Measurements from ENCODE around the gene THAP4.

THAP4 gene

GRCh38 chr2:241654551-241654950 is 17.6 kb upstream of the THAP4 start:
- Mint-ChIP-seq H3K27ac (no peak overlapping the region), H3K4me3 (no peak overlapping the region), H3K36me3 (ENCODE audit: low read depth) (peaks cover 24% of the 10 kb centered on the region), H3K9me3 (no peaks in the 10 kb centered on the region), H3K4me1 (ENCODE audit: low read depth) (no peaks in the 10 kb centered on the region), H3K27me3 (ENCODE audit: low read depth) (no peaks in the 10 kb centered on the region)

GRCh38 chr2:241653210-241653750 is 16.3 kb upstream of the THAP4 start:
- Mint-ChIP-seq H3K4me3 (no peak overlapping the region), H3K27me3 (ENCODE audit: low read depth) (no peaks in the 10 kb centered on the region), H3K4me1 (ENCODE audit: low read depth) (peaks cover 2% of the 10 kb centered on the region), H3K36me3 (ENCODE audit: low read depth) (peaks cover 21% of the 10 kb centered on the region), H3K9me3 (no peaks in the 10 kb centered on the region), H3K27ac (no peak overlapping the region)

- peaks cover 20% of the 10 kb centered on the region for H3K36me3 Mint-ChIP-seq (ENCODE audit: low read depth)
- H3K4me3 Mint-ChIP-seq = no peak overlapping the region
- no peaks in the 10 kb centered on the region for H3K27me3 Mint-ChIP-seq (ENCODE audit: low read depth)
- no peaks in the 10 kb centered on the region for H3K9me3 Mint-ChIP-seq
- no peak overlapping the region for H3K27ac Mint-ChIP-seq
- H3K4me1 Mint-ChIP-seq (ENCODE audit: low read depth) = peaks cover 2% of the 10 kb centered on the region
Measured at GRCh38 chr2:241652722-241653121, 15.8 kb upstream of the THAP4 start.

- Mint-ChIP-seq H3K9me3 (no peaks in the 10 kb centered on the region), H3K4me3 (no peak overlapping the region), H3K36me3 (ENCODE audit: low read depth) (peaks cover 17% of the 10 kb centered on the region), H3K27me3 (ENCODE audit: low read depth) (no peaks in the 10 kb centered on the region), H3K27ac (no peak overlapping the region), H3K4me1 (ENCODE audit: low read depth) (peaks cover 2% of the 10 kb centered on the region)
Measured at GRCh38 chr2:241652142-241652541, 15.2 kb upstream of the THAP4 start.

GRCh38 chr2:241649927-241650326 is 13.0 kb upstream of the THAP4 start:
- H3K36me3 Mint-ChIP-seq (ENCODE audit: low read depth) = peaks cover 7% of the 10 kb centered on the region
- H3K4me1 Mint-ChIP-seq (ENCODE audit: low read depth) = peaks cover 2% of the 10 kb centered on the region
- H3K4me3 Mint-ChIP-seq = no peak overlapping the region
- H3K27me3 Mint-ChIP-seq (ENCODE audit: low read depth) = no peaks in the 10 kb centered on the region
- no peak overlapping the region for H3K27ac Mint-ChIP-seq
- H3K9me3 Mint-ChIP-seq = no peaks in the 10 kb centered on the region

- no peak overlapping the region for H3K27ac Mint-ChIP-seq
- H3K9me3 Mint-ChIP-seq = no peaks in the 10 kb centered on the region
- peaks cover 2% of the 10 kb centered on the region for H3K4me1 Mint-ChIP-seq (ENCODE audit: low read depth)
- H3K27me3 Mint-ChIP-seq (ENCODE audit: low read depth) = no peaks in the 10 kb centered on the region
- H3K4me3 Mint-ChIP-seq = no peak overlapping the region
- H3K36me3 Mint-ChIP-seq (ENCODE audit: low read depth) = peaks cover 8% of the 10 kb centered on the region
Measured at GRCh38 chr2:241649404-241649803, 12.4 kb upstream of the THAP4 start.

- H3K9me3 Mint-ChIP-seq = no peaks in the 10 kb centered on the region
- H3K27me3 Mint-ChIP-seq (ENCODE audit: low read depth) = no peaks in the 10 kb centered on the region
- no peak overlapping the region for H3K4me3 Mint-ChIP-seq
- peaks cover 2% of the 10 kb centered on the region for H3K4me1 Mint-ChIP-seq (ENCODE audit: low read depth)
- H3K36me3 Mint-ChIP-seq (ENCODE audit: low read depth) = peaks cover 8% of the 10 kb centered on the region
- H3K27ac Mint-ChIP-seq = no peak overlapping the region
Measured at GRCh38 chr2:241648453-241648852, 11.5 kb upstream of the THAP4 start.

DNA sequence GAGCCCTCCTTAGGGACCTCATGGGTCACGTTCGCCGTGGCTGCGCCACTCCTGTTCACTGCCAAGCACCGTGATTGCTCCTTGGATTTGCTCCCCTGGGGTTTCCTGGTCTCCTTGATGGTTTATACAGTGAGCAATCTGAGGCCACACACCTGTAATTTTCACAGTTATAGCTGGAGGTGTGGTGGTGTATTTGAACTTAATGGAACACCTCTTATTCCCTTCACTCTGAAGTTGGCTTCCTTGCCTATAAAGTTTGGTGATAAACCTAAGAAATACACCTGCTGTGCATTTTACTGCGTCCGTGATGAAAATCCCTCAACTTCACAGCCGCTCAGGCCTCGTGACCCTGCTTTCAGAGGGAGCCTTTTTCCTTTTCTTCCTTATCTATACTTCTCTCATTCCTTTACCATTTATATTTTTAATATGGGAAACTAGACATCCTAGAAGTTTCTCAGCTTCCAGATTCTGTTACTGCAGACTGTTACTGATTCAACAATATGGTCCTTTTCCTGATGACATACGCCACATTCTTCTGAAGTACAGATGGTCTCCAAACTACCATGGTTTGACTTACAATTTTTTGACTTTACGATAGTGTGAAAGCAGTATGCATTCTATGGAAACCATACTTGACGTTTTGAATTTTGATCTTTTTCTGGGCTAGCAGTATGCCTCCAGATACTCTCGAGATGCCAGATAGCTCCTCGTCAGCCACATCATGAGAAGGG is 9.1 kb upstream of the THAP4 start:
- no peak overlapping the region for H3K4me3 Mint-ChIP-seq
- peaks cover 5% of the 10 kb centered on the region for H3K36me3 Mint-ChIP-seq (ENCODE audit: low read depth)
- no peak overlapping the region for H3K27ac Mint-ChIP-seq
- no peaks in the 10 kb centered on the region for H3K27me3 Mint-ChIP-seq (ENCODE audit: low read depth)
- no peaks in the 10 kb centered on the region for H3K9me3 Mint-ChIP-seq
- H3K4me1 Mint-ChIP-seq (ENCODE audit: low read depth) = peaks cover 4% of the 10 kb centered on the region

GRCh38 chr2:241645056-241645914 is 8.3 kb upstream of the THAP4 start:
- peaks cover 5% of the 10 kb centered on the region for H3K36me3 Mint-ChIP-seq (ENCODE audit: low read depth)
- H3K9me3 Mint-ChIP-seq = no peaks in the 10 kb centered on the region
- peaks cover 12% of the 10 kb centered on the region for H3K4me1 Mint-ChIP-seq (ENCODE audit: low read depth)
- no peaks in the 10 kb centered on the region for H3K27me3 Mint-ChIP-seq (ENCODE audit: low read depth)
- no peak overlapping the region for H3K27ac Mint-ChIP-seq
- no peak overlapping the region for H3K4me3 Mint-ChIP-seq

- H3K27ac Mint-ChIP-seq = no peak overlapping the region
- H3K36me3 Mint-ChIP-seq (ENCODE audit: low read depth) = peaks cover 17% of the 10 kb centered on the region
- H3K4me1 Mint-ChIP-seq (ENCODE audit: low read depth) = peaks cover 26% of the 10 kb centered on the region
- no peak overlapping the region for H3K4me3 Mint-ChIP-seq
- H3K27me3 Mint-ChIP-seq (ENCODE audit: low read depth) = no peaks in the 10 kb centered on the region
- H3K9me3 Mint-ChIP-seq = peaks cover 3% of the 10 kb centered on the region
Measured at GRCh38 chr2:241641631-241642030, 4.7 kb upstream of the THAP4 start.

DNA sequence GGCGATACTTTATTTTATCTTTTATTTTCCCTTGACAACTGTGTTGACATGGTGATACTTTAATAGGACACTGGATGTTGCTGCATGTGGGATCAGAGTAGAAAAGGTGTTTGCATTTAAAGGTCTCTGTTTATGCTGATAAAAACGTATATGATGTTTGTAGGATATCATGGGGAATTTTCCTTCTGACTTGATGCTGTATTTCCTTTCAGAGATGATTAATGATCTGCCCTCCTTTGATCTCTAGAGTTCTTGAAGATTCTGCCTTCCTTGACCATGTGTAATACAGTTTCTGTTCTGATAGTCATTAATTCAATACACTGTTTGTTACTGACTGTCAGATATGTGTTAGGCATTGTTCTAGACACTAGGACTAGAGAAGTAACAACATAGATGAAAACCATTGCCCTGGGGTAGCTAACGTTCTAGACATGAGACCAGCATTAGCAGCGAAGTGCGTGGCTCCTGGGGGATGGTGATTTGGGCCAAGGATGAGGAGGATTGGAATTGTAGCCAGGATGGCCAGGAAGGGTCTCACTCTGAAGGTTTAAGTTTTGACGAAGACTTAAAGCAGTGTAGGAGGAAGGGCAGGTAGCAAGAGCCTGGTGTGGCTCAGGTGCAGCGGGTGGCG is 3.3 kb upstream of the THAP4 start:
- no peak overlapping the region for H3K27ac Mint-ChIP-seq
- peaks cover 16% of the 10 kb centered on the region for H3K36me3 Mint-ChIP-seq (ENCODE audit: low read depth)
- H3K4me3 Mint-ChIP-seq = no peak overlapping the region
- peaks cover 31% of the 10 kb centered on the region for H3K4me1 Mint-ChIP-seq (ENCODE audit: low read depth)
- peaks cover 3% of the 10 kb centered on the region for H3K9me3 Mint-ChIP-seq
- no peaks in the 10 kb centered on the region for H3K27me3 Mint-ChIP-seq (ENCODE audit: low read depth)

GRCh38 chr2:241639385-241639784 is 2.4 kb upstream of the THAP4 start:
- Mint-ChIP-seq H3K27ac (no peak overlapping the region), H3K27me3 (ENCODE audit: low read depth) (no peaks in the 10 kb centered on the region), H3K36me3 (ENCODE audit: low read depth) (peaks cover 14% of the 10 kb centered on the region), H3K4me1 (ENCODE audit: low read depth) (peaks cover 31% of the 10 kb centered on the region), H3K9me3 (peaks cover 3% of the 10 kb centered on the region), H3K4me3 (no peak overlapping the region)

GRCh38 chr2:241638940-241639339 is 2.0 kb upstream of the THAP4 start:
- H3K4me1 Mint-ChIP-seq (ENCODE audit: low read depth) = peaks cover 31% of the 10 kb centered on the region
- no peaks in the 10 kb centered on the region for H3K27me3 Mint-ChIP-seq (ENCODE audit: low read depth)
- H3K9me3 Mint-ChIP-seq = peaks cover 3% of the 10 kb centered on the region
- H3K27ac Mint-ChIP-seq = peak overlapping the region; percentile 91
- peaks cover 16% of the 10 kb centered on the region for H3K36me3 Mint-ChIP-seq (ENCODE audit: low read depth)
- peak overlapping the region; percentile 95 for H3K4me3 Mint-ChIP-seq

GRCh38 chr2:241637795-241638660 is 1.1 kb upstream of the THAP4 start:
- Mint-ChIP-seq H3K9me3 (peaks cover 3% of the 10 kb centered on the region), H3K4me3 (peak overlapping the region; percentile 95), H3K36me3 (ENCODE audit: low read depth) (peaks cover 16% of the 10 kb centered on the region), H3K27ac (peak overlapping the region; percentile 91), H3K4me1 (ENCODE audit: low read depth) (peaks cover 31% of the 10 kb centered on the region), H3K27me3 (ENCODE audit: low read depth) (no peaks in the 10 kb centered on the region)
